Common myeloid progenitor, CD34-positive (primary cell): ENCODE data around the gene NUDT3.

Experiments used
- CTCF ChIA-PET: fragments of 350-600 bp; sonication (Branson Sonifier 250); formaldehyde crosslinking; loops from one replicate; lab custom pipeline; 2021; ENCODE audit warnings: antibody characterized with exemption; lab: Charles Lee
- POLR2A ChIA-PET: fragments of 350-600 bp; sonication (Branson Sonifier 250); formaldehyde crosslinking; loops from one replicate; lab custom pipeline; 2021; ENCODE audit warnings: antibody characterized with exemption; lab: Charles Lee
- DNase-seq, 3 donors: peaks; one replicate each; pipeline versions ENCODE4 v3.0.0 to v3.0.0-alpha.2; 2013
- H3K27ac ChIP-seq, 2 experiments: 1 replicate in 1 of 2; 2 replicates in 1 of 2; pipeline ENCODE4 v1.7.0; 2013; ENCODE audit warnings: inconsistent platforms in 2 of 2, low read length in 2 of 2, mild to moderate bottlenecking in 2 of 2, low read depth in 1 of 2, moderate library complexity in 1 of 2; ENCODE audit not compliant: severe bottlenecking in 2 of 2, insufficient read depth in 1 of 2, poor library complexity in 1 of 2
- H3K27me3 ChIP-seq, 5 experiments: replicated peaks in 2 of 5; 1 replicate in 3 of 5; 2 replicates in 2 of 5; pipeline versions ENCODE4 v1.6.1 to v1.7.0; 2013; ENCODE audit warnings: low read length in 4 of 5, mild to moderate bottlenecking in 2 of 5, moderate library complexity in 2 of 5, inconsistent platforms in 1 of 5; ENCODE audit not compliant: insufficient read depth in 5 of 5, control insufficient read depth in 4 of 5
- H3K36me3 ChIP-seq, 4 experiments: 1 replicate in 2 of 4; 2 replicates in 2 of 4; pipeline versions ENCODE4 v1.6.1 to v1.7.0; 2013; ENCODE audit warnings: low read length in 3 of 4, control low read depth in 1 of 4, mild to moderate bottlenecking in 1 of 4; ENCODE audit not compliant: control insufficient read depth in 4 of 4, insufficient read depth in 4 of 4
- H3K4me1 ChIP-seq, 4 experiments: 1 replicate in 3 of 4; 2 replicates in 1 of 4; pipeline versions ENCODE4 v1.6.1 to v1.7.1; 2013; ENCODE audit warnings: low read length in 3 of 4, mild to moderate bottlenecking in 3 of 4, control low read depth in 1 of 4, inconsistent platforms in 1 of 4, moderate library complexity in 1 of 4; ENCODE audit not compliant: control insufficient read depth in 4 of 4, insufficient read depth in 4 of 4; ENCODE audit errors: control extremely low read depth in 1 of 4
- H3K4me3 ChIP-seq, 7 experiments: 1 replicate in 4 of 7; 2 replicates in 3 of 7; pipeline versions ENCODE4 v1.5.1 to v1.7.0; 2013; ENCODE audit warnings: mild to moderate bottlenecking in 7 of 7, low read length in 6 of 7, moderate library complexity in 6 of 7, inconsistent platforms in 2 of 7, low read depth in 2 of 7, control low read depth in 1 of 7; ENCODE audit not compliant: insufficient read depth in 4 of 7, control insufficient read depth in 1 of 7; ENCODE audit errors: extremely low read depth in 1 of 7
- H3K9me3 ChIP-seq, 5 experiments: 1 replicate in 4 of 5; 2 replicates in 1 of 5; pipeline versions ENCODE4 v1.6.1 to v1.7.1; 2013; ENCODE audit warnings: low read length in 4 of 5, mild to moderate bottlenecking in 2 of 5, inconsistent platforms in 1 of 5, low read depth in 1 of 5, moderate library complexity in 1 of 5; ENCODE audit not compliant: control insufficient read depth in 4 of 5, insufficient read depth in 2 of 5; ENCODE audit errors: control extremely low read depth in 1 of 5
- WGBS: methylation state at CpG from one replicate; pipeline ENCODE4 v1.1.5; 2013; ENCODE audit not compliant: insufficient coverage; 5-methylcytosine and 5-hydroxymethylcytosine counted together

NUDT3 gene

GRCh38 chr6:34340906-34341480 is 51.5 kb downstream of the NUDT3 start:
- Histone ChIP-seq H3K27ac (no peak overlapping the region), H3K36me3 (peaks cover 0 to 20% (median 2%) of the 10 kb centered on the region in 4 experiments), H3K4me3 (no peak overlapping the region), H3K9me3 (no peaks in the 10 kb centered on the region), H3K4me1 (peaks cover 0 to 43% (median 33%) of the 10 kb centered on the region in 4 experiments), H3K27me3 (no peaks in the 10 kb centered on the region)
- 94% methylated on average over 3 of the region's 3 CpGs for WGBS
- no peak for DNase-seq
- ChIA-PET POLR2A (no interaction called here), CTCF (interaction anchor here (1.2 to 5.0 kb wide), 3 partner anchors 10 to 91 kb away, joined by 3 to 18 read pairs (median 8); no protein-coding TSS in a partner anchor)

- Histone ChIP-seq H3K27ac (no peak overlapping the region), H3K9me3 (no peaks in the 10 kb centered on the region), H3K36me3 (peaks cover 0 to 20% (median 2%) of the 10 kb centered on the region in 4 experiments), H3K4me3 (no peak overlapping the region), H3K4me1 (peaks cover 0 to 43% (median 32%) of the 10 kb centered on the region in 4 experiments), H3K27me3 (no peaks in the 10 kb centered on the region)
- no peak for DNase-seq
- CTCF ChIA-PET = interaction anchor here (1.2 to 5.0 kb wide), 3 partner anchors 10 to 91 kb away, joined by 3 to 18 read pairs (median 8); no protein-coding TSS in a partner anchor
- 97% methylated on average over 3 of the region's 3 CpGs for WGBS
- POLR2A ChIA-PET = no interaction called here
Observed at GRCh38 chr6:34340394-34340793, 52.1 kb downstream of the NUDT3 start.

GRCh38 chr6:34339971-34340370 is 52.5 kb downstream of the NUDT3 start:
- CTCF ChIA-PET = interaction anchor here (0.6 to 5.0 kb wide), 5 partner anchors 8 to 90 kb away, joined by 3 to 18 read pairs (median 5); no protein-coding TSS in a partner anchor
- peaks cover 0 to 43% (median 32%) of the 10 kb centered on the region in 4 experiments for H3K4me1 ChIP-seq
- H3K27me3 ChIP-seq = no peaks in the 10 kb centered on the region
- DNase-seq = peak in 2 of 3 donors; percentile 61 to 63
- H3K4me3 ChIP-seq = peak overlapping the region in 1 of 7 experiments; percentile 31
- 33% methylated on average over 3 of the region's 3 CpGs for WGBS
- H3K27ac ChIP-seq = no peak overlapping the region
- peaks cover 0 to 20% (median 2%) of the 10 kb centered on the region in 4 experiments for H3K36me3 ChIP-seq
- no peaks in the 10 kb centered on the region for H3K9me3 ChIP-seq
- POLR2A ChIA-PET = no interaction called here

- WGBS = 80% methylated on average over 1 of the region's 1 CpG
Observed at GRCh38 chr6:34339432-34339831, 53.0 kb downstream of the NUDT3 start.

GRCh38 chr6:34338811-34339210 is 53.7 kb downstream of the NUDT3 start:
- no peaks in the 10 kb centered on the region for H3K27me3 ChIP-seq
- CTCF ChIA-PET = interaction anchor here (0.7 to 5.0 kb wide), 5 partner anchors 20 to 92 kb away, joined by 3 to 18 read pairs (median 4); no protein-coding TSS in a partner anchor
- peaks cover 0 to 45% (median 33%) of the 10 kb centered on the region in 4 experiments for H3K4me1 ChIP-seq
- no CpG with 5 or more reads among the region's 1 CpG for whole genome bisulfite sequencing
- H3K27ac ChIP-seq = peak overlapping the region in 1 of 2 experiments; percentile 3
- H3K9me3 ChIP-seq = no peaks in the 10 kb centered on the region
- peak in 2 of 3 donors; percentile 37 to 56 for DNase-seq
- POLR2A ChIA-PET = no interaction called here
- H3K36me3 ChIP-seq = peaks cover 0 to 23% (median 4%) of the 10 kb centered on the region in 4 experiments
- H3K4me3 ChIP-seq = no peak overlapping the region

More at GRCh38 chr6:34339432-34339831, 53.0 kb downstream of the NUDT3 start:
- H3K36me3 ChIP-seq = peaks cover 0 to 20% (median 2%) of the 10 kb centered on the region in 4 experiments
- H3K9me3 ChIP-seq = no peaks in the 10 kb centered on the region
- DNase-seq = no peak
- no peak overlapping the region for H3K4me3 ChIP-seq
- POLR2A ChIA-PET = no interaction called here
- H3K4me1 ChIP-seq = peaks cover 0 to 43% (median 32%) of the 10 kb centered on the region in 4 experiments
- H3K27ac ChIP-seq = no peak overlapping the region
- no peaks in the 10 kb centered on the region for H3K27me3 ChIP-seq
- CTCF ChIA-PET = interaction anchor here (0.6 to 5.0 kb wide), 5 partner anchors 9 to 93 kb away, joined by 3 to 18 read pairs (median 3); no protein-coding TSS in a partner anchor

GRCh38 chr6:34338377-34338776 is 54.1 kb downstream of the NUDT3 start:
- H3K4me3 ChIP-seq = no peak overlapping the region
- H3K4me1 ChIP-seq = peaks cover 2 to 50% (median 35%) of the 10 kb centered on the region in 4 experiments
- H3K27me3 ChIP-seq = no peaks in the 10 kb centered on the region
- no peak for DNase-seq
- no peak overlapping the region for H3K27ac ChIP-seq
- H3K36me3 ChIP-seq = peaks cover 0 to 26% (median 4%) of the 10 kb centered on the region in 4 experiments
- WGBS = 90% methylated on average over 1 of the region's 3 CpGs
- no peaks in the 10 kb centered on the region for H3K9me3 ChIP-seq
- POLR2A ChIA-PET = no interaction called here
- CTCF ChIA-PET = interaction anchor here (0.7 to 5.0 kb wide), 5 partner anchors 21 to 92 kb away, joined by 3 to 18 read pairs (median 4); no protein-coding TSS in a partner anchor
